Uterus (tissue), 4 donors: ENCODE data around the gene RASSF8. TPM values are rescaled to one million over a fixed set of nuclear protein-coding genes. Genes with fewer than 3 reads are reported as not detected.

ENCODE experiments used
- DNase-seq, 2 donors: peaks; one replicate each; pipeline ENCODE4 v3.0.0-alpha.2; 2019 to 2020
- H3K27ac ChIP-seq, 2 donors: fragments of 200-600 bp; sonication (generic); 1 replicate in 1 of 2; 2 replicates in 1 of 2; pipeline ENCODE4 v1.5.1; 2016 to 2018
- H3K27me3 ChIP-seq, 2 donors: fragments of 200-600 bp; sonication (generic); one replicate each; pipeline ENCODE4 v1.5.1; 2018 to 2019; ENCODE audit warnings: control low read depth in 1 of 2
- H3K36me3 ChIP-seq, 2 donors: fragments of 200-600 bp; sonication (generic); one replicate each; pipeline ENCODE4 v1.5.1; 2019; ENCODE audit warnings: control low read depth in 1 of 2
- H3K4me1 ChIP-seq, 2 donors: fragments of 200-600 bp; sonication (generic); one replicate each; pipeline ENCODE4 v1.5.1; 2018 to 2019; ENCODE audit warnings: control low read depth in 1 of 2
- H3K4me3 ChIP-seq, 2 donors: fragments of 200-600 bp; sonication (generic); 1 replicate in 1 of 2; 2 replicates in 1 of 2; pipeline ENCODE4 v1.5.1; 2018 to 2019; ENCODE audit warnings: mild to moderate bottlenecking in 1 of 2
- H3K9me3 ChIP-seq, 2 donors: fragments of 200-600 bp; sonication (generic); one replicate each; pipeline ENCODE4 v1.5.1; 2019; ENCODE audit warnings: control low read depth in 1 of 2
- POLR2A ChIP-seq, 2 donors: fragments of 450-650 bp; IDR thresholded peaks; one replicate each; pipeline ENCODE4 v1.6.1; 2016; ENCODE audit warnings: antibody characterized with exemption in 2 of 2, mild to moderate bottlenecking in 1 of 2, moderate library complexity in 1 of 2
- intact Hi-C: fragments of 100-400 bp; cut with DNase I; formaldehyde crosslinking; loops from one replicate; pipeline ENCODE4 v1.15.1; 2023; ENCODE audit warnings: low total_unique reads
- total RNA-seq, 4 donors: library from RNA; depleted of rRNA in 3 of 4; stranded (reverse); fragments of >200 nt in 3 of 4; gene quantifications; one replicate each; pipeline versions ENCODE4 v1.1.0 to v1.2.4, GENCODE V29; 2014 to 2023
- TF ChIP-seq, protein P1 (sequence below), 4 experiments: fragments of 200-600 bp in 2 of 4; fragments of 450-650 bp in 2 of 4; sonication (generic) in 2 of 4; IDR thresholded peaks; one replicate each; pipeline ENCODE4 v1.5.1; 2016 to 2019; ENCODE audit warnings: antibody characterized with exemption in 4 of 4, mild to moderate bottlenecking in 2 of 4, moderate library complexity in 1 of 4
- donor health status: DM: yes; HTN: yes; CAD: no.

The RASSF8 gene
- total RNA-seq, 4 donors from 2014 or later = 54.1 to 174 (median 119) TPM

DNA sequence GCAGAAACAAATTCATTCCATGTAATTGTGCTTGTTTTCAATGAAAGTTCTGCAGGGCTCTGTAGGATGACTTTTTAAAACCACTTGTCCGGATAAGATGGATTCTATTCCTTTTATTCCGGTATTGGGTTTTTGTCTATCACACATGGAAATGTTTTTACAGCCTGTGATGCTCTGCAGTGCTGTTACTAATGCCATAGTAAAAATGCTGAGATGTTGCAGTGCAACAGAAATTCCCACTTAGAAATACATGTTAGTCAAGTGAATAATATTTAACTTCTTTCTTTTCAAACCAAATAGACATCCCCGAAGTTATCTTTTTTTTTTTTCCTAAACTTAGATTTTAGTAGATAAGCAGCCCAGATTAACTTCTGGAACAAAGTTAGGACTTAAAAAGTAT is 71.9 kb downstream of the RASSF8 start:
- TF ChIP-seq POLR2A (IDR thresholded peaks at IDR 0.05) = no peak
- TF ChIP-seq, protein P1, sequence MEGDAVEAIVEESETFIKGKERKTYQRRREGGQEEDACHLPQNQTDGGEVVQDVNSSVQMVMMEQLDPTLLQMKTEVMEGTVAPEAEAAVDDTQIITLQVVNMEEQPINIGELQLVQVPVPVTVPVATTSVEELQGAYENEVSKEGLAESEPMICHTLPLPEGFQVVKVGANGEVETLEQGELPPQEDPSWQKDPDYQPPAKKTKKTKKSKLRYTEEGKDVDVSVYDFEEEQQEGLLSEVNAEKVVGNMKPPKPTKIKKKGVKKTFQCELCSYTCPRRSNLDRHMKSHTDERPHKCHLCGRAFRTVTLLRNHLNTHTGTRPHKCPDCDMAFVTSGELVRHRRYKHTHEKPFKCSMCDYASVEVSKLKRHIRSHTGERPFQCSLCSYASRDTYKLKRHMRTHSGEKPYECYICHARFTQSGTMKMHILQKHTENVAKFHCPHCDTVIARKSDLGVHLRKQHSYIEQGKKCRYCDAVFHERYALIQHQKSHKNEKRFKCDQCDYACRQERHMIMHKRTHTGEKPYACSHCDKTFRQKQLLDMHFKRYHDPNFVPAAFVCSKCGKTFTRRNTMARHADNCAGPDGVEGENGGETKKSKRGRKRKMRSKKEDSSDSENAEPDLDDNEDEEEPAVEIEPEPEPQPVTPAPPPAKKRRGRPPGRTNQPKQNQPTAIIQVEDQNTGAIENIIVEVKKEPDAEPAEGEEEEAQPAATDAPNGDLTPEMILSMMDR (IDR thresholded peaks at IDR 0.05) = no peak
- H3K4me1 ChIP-seq = peaks cover 0 to 5% of the 10 kb centered on the region in 2 donors
- DNase-seq = no peak
- H3K27ac ChIP-seq = no peak overlapping the region
- intact Hi-C loops = loop anchor here (10.0 kb wide), 1 partner anchor 76 kb away; the partner anchor contains the start of gene RASSF8
- no peaks in the 10 kb centered on the region for H3K9me3 ChIP-seq
- no peaks in the 10 kb centered on the region for H3K27me3 ChIP-seq
- H3K36me3 ChIP-seq = no peaks in the 10 kb centered on the region
- H3K4me3 ChIP-seq = no peak overlapping the region

DNA sequence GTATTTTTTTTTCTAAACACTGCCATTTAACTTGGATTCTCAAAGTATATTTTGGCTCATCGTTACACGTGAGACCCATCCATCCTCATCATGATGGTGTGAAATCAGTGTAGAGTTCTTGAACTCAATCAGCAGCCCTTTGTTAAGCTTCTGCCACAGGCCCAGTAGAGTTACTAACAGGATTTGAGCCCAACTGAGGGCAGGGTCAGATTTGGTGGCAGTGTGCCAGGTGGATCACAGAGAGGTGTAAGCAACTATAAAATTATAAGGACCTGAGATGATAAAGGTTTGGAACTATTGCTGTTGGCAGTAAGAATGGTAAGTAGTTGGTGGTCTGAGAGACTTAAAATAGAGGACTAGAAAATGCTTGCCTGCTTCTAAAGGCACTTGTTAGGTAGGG is 72.8 kb downstream of the RASSF8 start:
- intact Hi-C loops = loop anchor here (10.0 kb wide), 1 partner anchor 77 kb away; the partner anchor contains the start of gene RASSF8
- H3K27ac ChIP-seq = no peak overlapping the region
- H3K4me3 ChIP-seq = no peak overlapping the region
- H3K9me3 ChIP-seq = no peaks in the 10 kb centered on the region
- H3K36me3 ChIP-seq = no peaks in the 10 kb centered on the region
- H3K4me1 ChIP-seq = peaks cover 0 to 5% of the 10 kb centered on the region in 2 donors
- no peaks in the 10 kb centered on the region for H3K27me3 ChIP-seq
- no peak for DNase-seq
- TF ChIP-seq, protein P1 (IDR thresholded peaks at IDR 0.05) = no peak
- TF ChIP-seq POLR2A (IDR thresholded peaks at IDR 0.05) = no peak

DNA sequence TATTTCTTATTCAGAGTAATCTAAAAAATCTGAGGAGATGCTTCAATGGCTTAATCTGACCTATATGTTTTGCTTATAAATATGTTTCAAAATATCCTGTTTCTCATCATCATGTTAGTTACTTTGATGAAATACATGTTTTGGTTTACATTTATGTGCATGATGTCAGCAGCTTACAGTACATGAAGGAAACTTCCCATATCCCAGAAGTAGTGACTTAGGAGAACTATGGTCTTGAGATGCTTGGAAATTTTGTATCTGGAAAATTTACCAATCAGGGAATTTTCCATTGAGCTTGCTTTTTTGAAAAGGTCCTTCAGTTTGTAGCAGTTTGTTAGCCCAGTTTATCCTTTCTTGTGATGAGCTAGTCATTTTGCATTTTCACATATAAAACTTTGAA is 73.3 kb downstream of the RASSF8 start:
- DNase-seq = no peak
- Histone ChIP-seq H3K9me3 (no peaks in the 10 kb centered on the region), H3K27ac (no peak overlapping the region), H3K4me3 (no peak overlapping the region), H3K36me3 (no peaks in the 10 kb centered on the region), H3K4me1 (peaks cover 0 to 5% of the 10 kb centered on the region in 2 donors), H3K27me3 (no peaks in the 10 kb centered on the region)
- TF ChIP-seq, protein P1 (IDR thresholded peaks at IDR 0.05) = no peak
- no peak for TF ChIP-seq POLR2A (IDR thresholded peaks at IDR 0.05)
- intact Hi-C loops = loop anchor here (10.0 kb wide), 1 partner anchor 77 kb away; the partner anchor contains the start of gene RASSF8

DNA sequence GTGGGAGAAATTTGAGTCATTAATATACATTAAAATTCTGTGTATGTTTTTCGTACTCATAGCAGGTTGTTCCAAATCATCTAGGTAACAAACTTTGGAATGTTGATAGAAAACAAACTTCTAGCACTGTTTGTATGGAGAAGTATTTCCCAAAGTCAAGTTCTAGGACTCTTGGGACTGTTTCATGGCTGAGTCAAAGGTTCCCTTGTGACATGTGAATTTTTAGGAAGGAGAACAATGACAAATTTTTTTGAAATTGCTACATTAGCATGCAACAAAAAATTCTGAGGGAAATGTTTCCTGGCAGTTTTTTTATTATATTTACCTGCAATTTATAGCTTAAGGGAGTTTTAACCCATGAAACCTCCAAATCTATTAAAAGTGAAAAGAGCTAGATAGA is 73.8 kb downstream of the RASSF8 start:
- DNase-seq = no peak
- Histone ChIP-seq H3K27ac (no peak overlapping the region), H3K4me1 (peaks cover 0 to 5% of the 10 kb centered on the region in 2 donors)

DNA sequence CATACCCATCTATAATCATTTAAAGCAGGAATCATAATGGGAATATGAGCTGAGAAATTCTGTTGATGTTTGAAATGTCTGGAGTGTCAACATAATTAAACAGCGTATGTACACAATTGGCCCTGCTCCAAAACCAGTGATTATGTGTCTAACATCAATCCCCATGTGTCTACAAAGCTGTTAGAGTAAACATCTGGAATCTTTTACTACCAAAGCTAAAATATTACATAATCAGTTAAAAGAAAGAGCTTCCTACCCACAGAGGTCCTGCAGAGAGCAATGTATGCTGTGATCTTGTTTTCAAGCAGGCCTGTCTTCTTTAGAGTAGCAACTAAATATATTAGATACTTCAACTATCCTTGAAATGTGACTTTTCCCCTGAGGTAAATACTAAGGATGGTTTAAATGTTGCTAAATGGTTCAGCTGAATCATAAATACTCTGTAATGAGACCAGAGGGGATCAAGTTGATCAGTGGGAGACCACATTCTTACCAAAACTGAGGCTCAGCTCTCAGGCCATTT is 74.3 kb downstream of the RASSF8 start:
- intact Hi-C loops = loop anchor here (10.0 kb wide), 1 partner anchor 78 kb away; the partner anchor contains the start of gene RASSF8
- Histone ChIP-seq H3K27ac (no peak overlapping the region), H3K4me1 (peaks cover 0 to 5% of the 10 kb centered on the region in 2 donors), H3K4me3 (no peak overlapping the region), H3K9me3 (no peaks in the 10 kb centered on the region), H3K27me3 (no peaks in the 10 kb centered on the region), H3K36me3 (no peaks in the 10 kb centered on the region)
- no peak for TF ChIP-seq POLR2A (IDR thresholded peaks at IDR 0.05)
- TF ChIP-seq, protein P1 (IDR thresholded peaks at IDR 0.05) = no peak
- DNase-seq = no peak

More for the DNA sequence above, 73.8 kb downstream of the RASSF8 start:
- no peak for TF ChIP-seq POLR2A (IDR thresholded peaks at IDR 0.05)
- TF ChIP-seq, protein P1 (IDR thresholded peaks at IDR 0.05) = no peak
- H3K4me3 ChIP-seq = no peak overlapping the region
- no peaks in the 10 kb centered on the region for H3K27me3 ChIP-seq
- H3K9me3 ChIP-seq = no peaks in the 10 kb centered on the region
- intact Hi-C loops = loop anchor here (10.0 kb wide), 1 partner anchor 77 kb away; the partner anchor contains the start of gene RASSF8
- no peaks in the 10 kb centered on the region for H3K36me3 ChIP-seq
